HG03520 (cell line): ENCODE measurements around the gene RERE.
A peak's percentile ranks its signal among the peaks of the same experiment; 100 is the strongest.

Source experiments
- ATAC-seq: cut with Tn5 transposase; IDR thresholded peaks from one replicate; pipeline ENCODE4 v1.9.1; 2021; ENCODE audit warnings: mild to moderate bottlenecking, moderate library complexity; ENCODE audit not compliant: unreplicated experiment

RERE gene

DNA sequence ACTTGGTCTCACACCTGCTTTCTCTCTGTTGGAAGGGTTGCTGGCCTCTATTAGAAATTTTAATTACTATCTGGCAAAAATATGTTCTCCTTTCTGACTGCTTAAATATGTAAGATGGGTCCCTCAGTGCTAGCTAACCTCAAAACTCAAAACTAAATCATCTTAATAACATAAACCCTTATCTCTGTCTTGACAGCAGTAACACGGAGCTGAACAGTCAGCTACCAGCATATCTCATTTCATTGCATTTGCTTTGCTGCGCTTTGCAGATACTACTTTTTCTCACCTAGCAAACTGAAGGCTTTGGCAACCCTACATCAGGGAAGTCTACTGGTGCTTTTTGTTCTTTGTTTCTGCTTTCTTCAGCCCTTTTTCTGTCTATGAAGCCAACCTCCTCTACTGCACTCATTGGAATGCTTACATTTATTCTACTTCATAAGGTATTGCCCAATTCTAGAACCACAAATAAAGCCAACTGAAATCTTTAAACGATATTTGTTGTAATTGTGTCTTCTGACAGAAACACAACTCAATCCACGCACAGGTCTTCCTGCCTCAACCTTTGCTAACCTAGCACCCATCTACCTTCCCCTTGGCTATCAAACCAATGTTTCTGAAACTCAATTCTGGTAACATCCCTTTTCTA, 95.6 kb downstream of the RERE start:
- no peak for ATAC-seq

DNA sequence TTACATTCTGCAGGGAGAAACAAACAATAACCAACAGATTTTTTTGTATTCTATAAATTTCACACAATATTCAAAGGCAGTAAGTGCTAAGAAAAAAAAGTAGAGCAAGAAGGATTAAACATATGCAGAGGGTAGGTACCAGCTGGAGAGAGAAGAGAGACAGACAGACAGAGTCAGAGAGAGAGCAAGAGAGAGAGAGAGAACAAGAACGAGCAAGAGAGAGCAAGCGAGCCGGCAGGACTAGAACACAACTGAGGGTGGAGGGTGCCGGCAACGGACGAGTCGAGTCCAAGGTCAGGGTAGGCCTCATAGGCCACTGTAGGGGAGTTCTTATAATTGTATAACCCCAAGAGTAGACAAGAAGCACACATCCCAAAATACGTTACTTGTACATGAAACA, 97.1 kb downstream of the RERE start:
- ATAC-seq = no peak

GRCh38 chr1:8718850-8719361, 98.5 kb downstream of the RERE start:
- no peak for ATAC-seq

- ATAC-seq = no peak
Observed at GRCh38 chr1:8717148-8717547, 100.3 kb downstream of the RERE start.

- no peak for ATAC-seq
Observed at GRCh38 chr1:8716238-8716637, 101.2 kb downstream of the RERE start.

DNA sequence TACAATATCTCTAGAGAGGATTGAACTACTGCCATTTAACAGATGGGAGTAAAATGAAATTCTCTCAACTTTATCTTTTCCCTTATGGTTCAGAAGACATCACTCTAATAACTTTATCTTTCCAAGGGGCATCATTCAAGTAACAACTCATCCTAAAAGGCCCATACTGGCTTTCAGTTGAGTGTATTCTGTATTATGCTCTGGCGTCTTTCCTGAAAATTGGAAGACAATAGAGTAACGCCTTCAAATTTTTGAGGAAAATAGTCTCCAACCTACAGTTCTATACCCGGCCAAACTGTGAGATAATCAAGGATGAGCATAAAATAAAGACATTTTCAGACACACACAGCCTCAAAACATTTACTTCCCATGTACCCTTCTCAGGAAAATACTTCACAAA, 103.3 kb downstream of the RERE start:
- no peak for ATAC-seq

GRCh38 chr1:8712413-8713231, 104.8 kb downstream of the RERE start:
- ATAC-seq = no peak

DNA sequence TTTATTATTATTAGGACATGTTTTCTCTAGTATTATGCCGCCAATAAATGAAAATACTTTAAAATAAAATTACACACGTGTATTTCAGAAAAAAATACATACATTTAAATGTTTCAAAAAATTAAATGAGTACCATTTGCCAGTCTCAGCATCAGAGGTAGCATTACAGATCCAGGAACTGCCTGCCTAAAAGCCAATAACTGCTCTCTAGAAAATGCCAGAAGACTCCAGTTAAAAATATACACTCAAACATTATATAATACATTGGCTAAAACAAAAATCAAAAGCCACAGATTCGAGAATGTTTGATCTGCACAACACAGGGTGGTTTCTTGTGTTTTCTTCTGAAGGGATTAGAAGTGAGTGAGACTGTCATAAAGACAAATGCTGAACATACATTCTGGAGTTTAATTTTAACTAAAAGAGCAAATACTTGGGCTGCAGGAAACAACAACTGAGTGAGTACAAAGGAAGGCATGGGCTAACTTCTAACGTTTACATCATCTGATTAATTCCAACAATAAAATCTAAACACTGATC, 105.5 kb downstream of the RERE start:
- no peak for ATAC-seq

GRCh38 chr1:8711151-8711550, 106.3 kb downstream of the RERE start:
- ATAC-seq = no peak

DNA sequence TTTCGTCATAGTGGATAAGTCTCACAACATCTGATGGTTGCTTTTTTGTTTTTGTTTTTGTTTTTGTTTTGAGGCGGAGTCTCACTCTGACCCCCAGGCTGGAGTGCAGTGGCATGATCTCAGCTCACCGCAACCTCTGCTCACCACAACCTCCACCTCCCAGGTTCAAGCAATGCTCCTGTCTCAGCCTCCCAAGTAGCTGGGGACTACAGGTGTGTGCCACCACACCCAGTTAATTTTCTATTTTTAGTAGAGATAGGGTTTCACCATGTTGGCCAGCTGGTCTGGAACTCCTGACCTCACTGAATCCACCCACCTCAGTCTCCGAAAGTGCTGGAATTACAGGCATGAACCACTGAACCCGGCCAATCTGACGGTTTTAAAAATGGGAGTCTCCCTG, 109.2 kb downstream of the RERE start:
- no peak for ATAC-seq

GRCh38 chr1:8706995-8707396, 110.4 kb downstream of the RERE start:
- no peak for ATAC-seq

- ATAC-seq = no peak
Observed at GRCh38 chr1:8706291-8706690, 111.1 kb downstream of the RERE start.

- no peak for ATAC-seq
Observed at GRCh38 chr1:8704866-8705506, 112.5 kb downstream of the RERE start.

DNA sequence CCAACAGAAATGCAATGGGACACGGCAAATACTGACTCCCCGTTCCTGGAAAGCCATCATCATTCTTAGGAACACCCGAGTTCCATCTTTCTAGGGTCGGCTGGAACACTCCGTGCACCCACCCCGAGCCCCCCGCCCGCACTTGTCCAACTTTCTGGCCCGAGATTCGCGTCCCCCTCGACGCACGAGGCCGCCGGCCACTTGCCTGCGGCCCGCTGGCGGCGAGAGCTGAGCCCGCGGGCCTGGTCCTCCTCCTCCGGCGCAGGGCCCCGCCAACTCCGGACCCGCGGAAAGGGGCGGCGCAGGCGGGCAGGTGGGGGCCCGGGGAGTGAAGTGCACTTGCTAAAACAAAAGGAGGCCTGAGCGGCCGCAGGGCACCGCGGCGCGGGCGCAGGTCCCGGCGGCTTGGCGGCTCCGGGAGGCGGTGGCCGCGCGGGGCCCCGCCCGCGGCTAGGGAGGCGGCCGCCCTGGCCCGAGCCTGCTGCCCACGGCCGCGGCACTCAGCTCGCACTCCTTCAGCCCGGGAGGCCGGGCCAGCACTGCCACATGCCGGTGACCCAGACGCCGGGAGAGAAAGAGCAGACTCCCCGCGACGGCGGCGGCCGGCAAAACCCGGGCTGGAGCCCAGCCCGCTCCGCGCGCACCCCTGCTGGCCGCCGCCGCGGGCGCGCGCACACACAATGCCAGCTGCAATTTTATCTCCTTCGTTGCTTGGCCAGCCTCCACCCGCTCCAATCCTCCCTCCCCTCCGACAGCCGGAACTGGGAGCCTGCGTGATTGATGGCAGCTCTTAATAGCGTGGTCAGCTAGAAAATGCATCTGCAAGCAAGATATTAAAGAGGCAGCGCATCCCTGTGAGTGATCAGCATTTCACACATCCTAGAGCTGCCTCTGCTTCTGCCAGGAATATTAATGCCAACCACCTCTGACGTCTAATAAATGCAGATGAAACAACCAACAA, 114.3 kb downstream of the RERE start:
- peak; percentile 78 for ATAC-seq

DNA sequence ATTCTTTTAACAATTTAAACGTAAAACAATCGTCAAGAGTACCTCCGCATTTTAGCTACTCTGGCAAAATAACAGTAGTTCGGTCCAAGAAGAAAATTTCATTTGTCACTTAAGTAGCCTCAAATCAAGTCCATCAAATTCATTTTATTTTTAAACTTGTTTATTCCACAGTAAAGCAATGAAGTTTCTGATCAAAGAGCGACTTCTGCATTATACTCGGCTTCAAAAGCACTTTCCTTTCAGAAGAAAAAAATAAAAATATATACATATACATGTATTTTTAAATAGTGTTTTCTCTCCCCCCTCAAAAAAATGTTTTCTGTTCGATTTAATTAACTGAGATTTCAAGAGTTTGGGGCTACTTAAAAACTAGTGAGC, 115.0 kb downstream of the RERE start:
- no peak for ATAC-seq

DNA sequence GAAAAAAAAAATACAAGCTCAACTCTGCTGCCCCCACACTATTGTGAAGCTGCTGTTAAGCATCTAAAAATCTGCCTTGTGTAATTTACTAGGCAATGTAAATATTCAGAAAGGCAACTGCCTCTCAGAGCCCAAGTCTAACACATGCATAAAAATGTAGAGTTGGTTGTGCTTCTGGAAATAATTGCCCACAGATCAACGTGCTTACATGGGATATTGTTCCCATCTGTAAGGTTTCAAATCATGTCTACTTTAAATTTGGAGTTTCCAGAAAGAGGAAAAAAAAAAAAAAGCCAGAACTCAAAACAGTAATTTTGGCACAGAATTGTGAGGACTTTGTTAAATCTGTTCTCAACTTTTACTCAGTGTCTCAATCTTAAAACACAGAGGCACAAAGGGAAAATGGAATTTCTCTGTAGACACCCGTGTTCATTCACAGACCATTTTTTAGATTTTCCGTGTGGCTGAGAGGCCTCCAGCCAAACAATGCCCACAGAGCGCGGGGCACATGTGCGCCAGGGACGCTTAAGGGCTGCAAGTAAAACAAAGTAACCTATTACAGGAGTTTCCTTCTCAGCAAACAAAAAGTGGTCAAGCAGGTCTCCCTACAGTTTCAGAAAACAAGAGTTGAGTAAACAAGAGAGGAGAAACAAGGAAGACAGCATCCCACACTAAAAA, 115.5 kb downstream of the RERE start:
- no peak for ATAC-seq

DNA sequence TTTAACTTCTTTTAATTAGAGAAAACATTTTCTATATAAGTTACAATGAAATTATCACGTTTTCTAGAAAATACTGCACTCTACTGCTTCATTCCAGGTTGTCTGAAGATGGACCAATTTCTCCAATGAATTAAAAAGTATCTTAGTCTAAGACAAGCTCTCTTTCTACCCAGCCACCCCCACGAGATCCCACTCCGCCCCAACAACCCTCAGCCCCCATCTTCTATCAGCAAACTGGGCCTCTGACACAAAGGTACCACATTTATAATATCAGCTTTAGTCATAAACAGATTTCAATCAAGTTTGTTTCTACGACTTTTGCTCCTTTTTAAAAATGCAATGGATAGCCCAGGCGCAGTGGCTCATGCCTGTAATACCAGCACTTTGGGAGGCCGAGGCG, 117.8 kb downstream of the RERE start:
- ATAC-seq = no peak

DNA sequence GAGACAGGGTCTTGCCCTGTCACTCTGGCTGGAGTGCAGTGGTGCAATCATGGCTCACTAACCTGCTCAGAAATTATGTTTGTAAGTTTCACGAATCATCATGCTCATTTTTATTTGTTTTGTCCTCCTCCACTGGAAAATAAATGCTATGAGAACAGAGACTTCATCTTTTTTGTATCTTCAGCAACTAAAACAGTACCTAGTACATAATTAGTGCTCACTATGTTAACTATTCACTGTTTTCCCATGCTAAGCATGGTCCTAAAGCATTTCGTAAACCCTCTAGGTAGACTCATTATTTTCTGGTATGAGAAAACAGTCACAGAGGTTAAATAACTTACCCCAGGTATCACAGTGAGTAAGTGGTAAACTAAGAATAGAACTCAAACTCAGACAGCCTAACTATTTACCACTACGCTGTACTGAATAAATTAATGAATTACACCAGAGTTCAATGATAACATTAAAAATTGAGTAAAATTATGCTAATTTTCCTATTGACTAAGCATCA, 118.4 kb downstream of the RERE start:
- no peak for ATAC-seq

GRCh38 chr1:8698012-8698630, 119.3 kb downstream of the RERE start:
- ATAC-seq = no peak
